IPS-18a (cell line): ENCODE measurements around the gene KDM6B.
"Not testable (repeated sequence)": the region's sequence is repeated elsewhere in the genome, so short reads cannot be mapped to it uniquely, and the experiment has no call there.

Source experiments
- H3K27ac ChIP-seq: one replicate; pipeline ENCODE4 v1.5.1; 2013; ENCODE audit warnings: low read length
- H3K27me3 ChIP-seq: one replicate; pipeline ENCODE4 v1.6.1; 2013; ENCODE audit warnings: mild to moderate bottlenecking, low read length; ENCODE audit not compliant: control insufficient read depth, insufficient read depth
- H3K36me3 ChIP-seq: one replicate; pipeline ENCODE4 v1.6.1; 2013; ENCODE audit warnings: low read depth, low read length; ENCODE audit not compliant: control insufficient read depth
- H3K4me1 ChIP-seq: one replicate; pipeline ENCODE4 v1.6.1; 2013; ENCODE audit warnings: low read depth, low read length; ENCODE audit not compliant: control insufficient read depth
- H3K4me3 ChIP-seq: one replicate; pipeline ENCODE4 v1.5.1; 2013; ENCODE audit warnings: low read length
- H3K9ac ChIP-seq: one replicate; pipeline ENCODE4 v1.6.1; 2013; ENCODE audit warnings: mild to moderate bottlenecking, low read length, moderate library complexity
- H3K9me3 ChIP-seq: one replicate; pipeline ENCODE4 v1.6.1; 2013; ENCODE audit warnings: low read depth, low read length; ENCODE audit not compliant: control insufficient read depth

Gene KDM6B

GRCh38 chr17:7807206-7807605, 26.8 kb upstream of the KDM6B start:
- no peaks in the 10 kb centered on the region for H3K27me3 ChIP-seq
- no peak overlapping the region for H3K9ac ChIP-seq
- H3K36me3 ChIP-seq: no peaks in the 10 kb centered on the region
- H3K9me3 ChIP-seq: no peaks in the 10 kb centered on the region
- H3K27ac ChIP-seq: no peak overlapping the region
- H3K4me1 ChIP-seq: no peaks in the 10 kb centered on the region
- no peak overlapping the region for H3K4me3 ChIP-seq

GRCh38 chr17:7809086-7809790, 24.8 kb upstream of the KDM6B start:
- H3K36me3 ChIP-seq: no peaks in the 10 kb centered on the region
- no peaks in the 10 kb centered on the region for H3K27me3 ChIP-seq
- H3K9me3 ChIP-seq: no peaks in the 10 kb centered on the region
- H3K27ac ChIP-seq: no peak overlapping the region
- H3K4me1 ChIP-seq: no peaks in the 10 kb centered on the region
- no peak overlapping the region for H3K9ac ChIP-seq
- H3K4me3 ChIP-seq: no peak overlapping the region

GRCh38 chr17:7809791-7810343, 24.1 kb upstream of the KDM6B start:
- H3K9ac ChIP-seq, H3K27me3 ChIP-seq, H3K4me1 ChIP-seq, H3K36me3 ChIP-seq, H3K27ac ChIP-seq, H3K9me3 ChIP-seq, H3K4me3 ChIP-seq: not testable (repeated sequence)

GRCh38 chr17:7811251-7811650, 22.8 kb upstream of the KDM6B start:
- Histone ChIP-seq H3K4me3 (no peak overlapping the region), H3K27me3 (no peaks in the 10 kb centered on the region), H3K4me1 (no peaks in the 10 kb centered on the region), H3K27ac (no peak overlapping the region), H3K9me3 (no peaks in the 10 kb centered on the region), H3K9ac (no peak overlapping the region), H3K36me3 (no peaks in the 10 kb centered on the region)

- Histone ChIP-seq H3K9me3 (no peaks in the 10 kb centered on the region), H3K27ac (no peak overlapping the region), H3K36me3 (no peaks in the 10 kb centered on the region), H3K4me1 (no peaks in the 10 kb centered on the region), H3K27me3 (no peaks in the 10 kb centered on the region), H3K9ac (no peak overlapping the region), H3K4me3 (no peak overlapping the region)
Measured at GRCh38 chr17:7814969-7815368, 19.0 kb upstream of the KDM6B start.

- H3K27me3 ChIP-seq: no peaks in the 10 kb centered on the region
- no peaks in the 10 kb centered on the region for H3K36me3 ChIP-seq
- no peak overlapping the region for H3K9ac ChIP-seq
- no peaks in the 10 kb centered on the region for H3K4me1 ChIP-seq
- H3K9me3 ChIP-seq: no peaks in the 10 kb centered on the region
- H3K4me3 ChIP-seq: no peak overlapping the region
- H3K27ac ChIP-seq: no peak overlapping the region
Measured at GRCh38 chr17:7816926-7817642, 16.9 kb upstream of the KDM6B start.

- no peaks in the 10 kb centered on the region for H3K9me3 ChIP-seq
Measured at GRCh38 chr17:7817643-7817964, 16.4 kb upstream of the KDM6B start.

GRCh38 chr17:7818026-7818425, 16.0 kb upstream of the KDM6B start:
- Histone ChIP-seq H3K4me1 (no peaks in the 10 kb centered on the region), H3K27me3 (no peaks in the 10 kb centered on the region), H3K36me3 (no peaks in the 10 kb centered on the region), H3K9ac (no peak overlapping the region), H3K27ac (no peak overlapping the region), H3K4me3 (no peak overlapping the region), H3K9me3 (no peaks in the 10 kb centered on the region)

More at GRCh38 chr17:7817643-7817964, 16.4 kb upstream of the KDM6B start:
- no peaks in the 10 kb centered on the region for H3K27me3 ChIP-seq
- no peaks in the 10 kb centered on the region for H3K4me1 ChIP-seq
- no peaks in the 10 kb centered on the region for H3K36me3 ChIP-seq
- no peak overlapping the region for H3K27ac ChIP-seq
- H3K4me3 ChIP-seq: no peak overlapping the region
- H3K9ac ChIP-seq: no peak overlapping the region

- peaks cover 3% of the 10 kb centered on the region for H3K4me1 ChIP-seq
- no peaks in the 10 kb centered on the region for H3K36me3 ChIP-seq
- no peak overlapping the region for H3K4me3 ChIP-seq
- no peak overlapping the region for H3K9ac ChIP-seq
- H3K27me3 ChIP-seq: peaks cover 4% of the 10 kb centered on the region
- no peaks in the 10 kb centered on the region for H3K9me3 ChIP-seq
- H3K27ac ChIP-seq: no peak overlapping the region
Measured at GRCh38 chr17:7818746-7819645, 15.0 kb upstream of the KDM6B start.

GRCh38 chr17:7820231-7820630, 13.8 kb upstream of the KDM6B start:
- H3K9me3 ChIP-seq: no peaks in the 10 kb centered on the region
- no peak overlapping the region for H3K4me3 ChIP-seq
- no peak overlapping the region for H3K9ac ChIP-seq
- no peaks in the 10 kb centered on the region for H3K36me3 ChIP-seq
- H3K27ac ChIP-seq: no peak overlapping the region
- peaks cover 3% of the 10 kb centered on the region for H3K4me1 ChIP-seq
- peaks cover 16% of the 10 kb centered on the region for H3K27me3 ChIP-seq

GRCh38 chr17:7822126-7822525, 11.9 kb upstream of the KDM6B start:
- H3K9me3 ChIP-seq: no peaks in the 10 kb centered on the region
- no peak overlapping the region for H3K4me3 ChIP-seq
- H3K36me3 ChIP-seq: no peaks in the 10 kb centered on the region
- H3K4me1 ChIP-seq: peaks cover 3% of the 10 kb centered on the region
- H3K27ac ChIP-seq: no peak overlapping the region
- peaks cover 20% of the 10 kb centered on the region for H3K27me3 ChIP-seq
- no peak overlapping the region for H3K9ac ChIP-seq
